DOHH2 (cell line): ENCODE data around the gene COX6B2.

Experiments used
- H3F3A ChIP-seq: fragments of 200-600 bp; sonication (generic), shearing (Covaris generic); 2 replicates; pipeline ENCODE4 v1.6.0; 2016; ENCODE audit warnings: antibody characterized with exemption, mild to moderate bottlenecking; ENCODE audit not compliant: control insufficient read depth, insufficient read depth
- H3K27ac ChIP-seq: fragments of 200-600 bp; sonication (generic); 2 replicates; pipeline ENCODE4 v1.5.1; 2014; ENCODE audit warnings: low read depth, mild to moderate bottlenecking, low read length, moderate library complexity
- H3K27me3 ChIP-seq: fragments of 200-600 bp; sonication (generic); 2 replicates; pipeline ENCODE4 v1.6.1; 2014; ENCODE audit warnings: mild to moderate bottlenecking, low read length, mixed read lengths; ENCODE audit not compliant: control insufficient read depth
- H3K36me3 ChIP-seq: fragments of 200-600 bp; sonication (generic); 2 replicates; pipeline ENCODE4 v1.6.1; 2014; ENCODE audit warnings: mild to moderate bottlenecking, low read length, moderate library complexity, mixed read lengths; ENCODE audit not compliant: control insufficient read depth
- H3K4me1 ChIP-seq: fragments of 200-600 bp; sonication (generic); 2 replicates; pipeline ENCODE4 v1.6.1; 2014; ENCODE audit warnings: mild to moderate bottlenecking, low read length, mixed read lengths; ENCODE audit not compliant: control insufficient read depth
- H3K4me2 ChIP-seq: fragments of 200-600 bp; sonication (generic); 2 replicates; pipeline ENCODE4 v1.6.0; 2014; ENCODE audit warnings: mild to moderate bottlenecking, low read length, moderate library complexity
- H3K4me3 ChIP-seq: fragments of 200-600 bp; sonication (generic); 2 replicates; pipeline ENCODE4 v1.5.1; 2014; ENCODE audit warnings: mild to moderate bottlenecking, low read length, mixed read lengths
- H3K79me2 ChIP-seq: fragments of 200-600 bp; sonication (generic); 2 replicates; pipeline ENCODE4 v1.6.1; 2014; ENCODE audit warnings: mild to moderate bottlenecking, low read length, mixed read lengths; ENCODE audit not compliant: control insufficient read depth
- H3K9me2 ChIP-seq: fragments of 200-600 bp; sonication (generic); replicated peaks from 2 replicates; pipeline ENCODE4 v1.6.1; 2014; ENCODE audit warnings: mild to moderate bottlenecking, low read length, mixed read lengths; ENCODE audit not compliant: control insufficient read depth
- H3K9me3 ChIP-seq: fragments of 200-600 bp; sonication (generic); 2 replicates; pipeline ENCODE4 v1.6.1; 2014; ENCODE audit warnings: antibody characterized with exemption, low read length, mixed read lengths; ENCODE audit not compliant: control insufficient read depth, insufficient read depth
- H4K20me1 ChIP-seq: fragments of 200-600 bp; sonication (generic); 2 replicates; pipeline ENCODE4 v1.6.0; 2014; ENCODE audit warnings: low read depth, mild to moderate bottlenecking, antibody characterized with exemption, low read length, moderate library complexity; ENCODE audit not compliant: control insufficient read depth, insufficient read depth
- CTCF ChIP-seq: fragments of 200-600 bp; sonication (generic); IDR thresholded peaks from one replicate; pipeline ENCODE4 v1.5.1; 2014; ENCODE audit warnings: antibody characterized with exemption, mild to moderate bottlenecking, low read depth, low read length; ENCODE audit not compliant: poor library complexity, severe bottlenecking
- EZH2phosphoT487 ChIP-seq: fragments of 200-600 bp; sonication (generic); IDR thresholded peaks from 2 replicates; pipeline ENCODE4 v1.6.1; 2017; ENCODE audit warnings: borderline replicate concordance, mild to moderate bottlenecking, antibody characterized with exemption, low read length, moderate library complexity, mixed read lengths

The COX6B2 gene

GRCh38 chr19:55382522-55383054, 28.1 kb upstream of the COX6B2 start:
- peaks cover 17% of the 10 kb centered on the region for H4K20me1 ChIP-seq
- H3K9me3 ChIP-seq, result no peaks in the 10 kb centered on the region
- H3K27me3 ChIP-seq, result peaks cover 3% of the 10 kb centered on the region; the same call in 1 of the 2 replicates
- H3K27ac ChIP-seq, result no peak overlapping the region
- peaks cover 30% of the 10 kb centered on the region for H3F3A ChIP-seq
- H3K4me1 ChIP-seq, result peaks cover 38% of the 10 kb centered on the region
- peak overlapping the region; percentile 79 for H3K4me3 ChIP-seq
- TF ChIP-seq CTCF, result no peak
- no peak for TF ChIP-seq EZH2phosphoT487
- no peaks in the 10 kb centered on the region for H3K9me2 ChIP-seq
- H3K36me3 ChIP-seq, result peaks cover 27% of the 10 kb centered on the region
- peak overlapping the region; percentile 87 for H3K4me2 ChIP-seq
- peaks cover 49% of the 10 kb centered on the region for H3K79me2 ChIP-seq

GRCh38 chr19:55382013-55382412, 27.5 kb upstream of the COX6B2 start:
- Histone ChIP-seq H3K27ac (no peak overlapping the region), H3F3A (peaks cover 24% of the 10 kb centered on the region), H3K36me3 (peaks cover 21% of the 10 kb centered on the region), H3K4me3 (peak overlapping the region; percentile 2; the same call in 1 of the 2 replicates), H3K4me1 (peaks cover 32% of the 10 kb centered on the region), H3K4me2 (peak overlapping the region; percentile 87), H3K9me2 (no peaks in the 10 kb centered on the region), H4K20me1 (peaks cover 12% of the 10 kb centered on the region), H3K9me3 (no peaks in the 10 kb centered on the region), H3K79me2 (peaks cover 43% of the 10 kb centered on the region), H3K27me3 (peaks cover 3% of the 10 kb centered on the region; the same call in 1 of the 2 replicates)
- TF ChIP-seq CTCF (no peak), EZH2phosphoT487 (no peak)

GRCh38 chr19:55379174-55379573, 24.7 kb upstream of the COX6B2 start:
- H3K79me2 ChIP-seq, result peaks cover 22% of the 10 kb centered on the region
- TF ChIP-seq CTCF (no peak), EZH2phosphoT487 (no peak)
- H4K20me1 ChIP-seq, result no peaks in the 10 kb centered on the region
- H3K4me3 ChIP-seq, result no peak overlapping the region
- H3K36me3 ChIP-seq, result no peaks in the 10 kb centered on the region; the same call in none of the 2 replicates
- no peaks in the 10 kb centered on the region for H3K9me3 ChIP-seq
- peaks cover 3% of the 10 kb centered on the region; the same call in 1 of the 2 replicates for H3F3A ChIP-seq
- no peak overlapping the region for H3K27ac ChIP-seq
- H3K4me1 ChIP-seq, result peaks cover 19% of the 10 kb centered on the region
- no peaks in the 10 kb centered on the region for H3K9me2 ChIP-seq
- no peak overlapping the region for H3K4me2 ChIP-seq
- peaks cover 6% of the 10 kb centered on the region for H3K27me3 ChIP-seq
